GM12874 (cell line): Measurements from ENCODE around the gene RTN4IP1.

Experiments used
- CTCF ChIP-seq: IDR thresholded peaks from 2 replicates; pipeline ENCODE4 v1.5.1; 2011; ENCODE audit warnings: low read depth, mild to moderate bottlenecking, control low read depth, low read length, moderate library complexity; ENCODE audit not compliant: insufficient read depth

Gene RTN4IP1

DNA sequence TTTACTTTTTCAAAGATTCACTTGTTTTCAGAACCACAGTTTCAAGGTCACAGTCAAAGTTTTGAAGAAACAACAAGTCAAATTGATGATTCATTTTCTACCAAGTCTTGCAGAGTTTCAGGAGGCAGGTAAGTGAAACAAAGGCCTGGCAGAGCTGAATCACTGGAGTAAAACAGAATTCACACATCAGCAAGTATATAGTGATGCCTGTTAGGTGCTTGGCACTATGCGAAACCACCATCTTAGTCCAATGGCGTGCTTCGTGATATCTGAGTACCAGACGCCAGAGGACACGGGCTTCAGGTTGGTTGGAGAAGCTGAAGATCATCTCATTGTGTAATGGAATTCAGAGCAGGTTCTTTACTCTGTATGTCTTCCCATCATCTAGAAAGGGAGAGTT lies 75.9 kb downstream of the RTN4IP1 start:
- TF ChIP-seq CTCF, result no peak

- no peak for TF ChIP-seq CTCF
Observed at GRCh38 chr6:106551155-106551554, 78.1 kb downstream of the RTN4IP1 start.

DNA sequence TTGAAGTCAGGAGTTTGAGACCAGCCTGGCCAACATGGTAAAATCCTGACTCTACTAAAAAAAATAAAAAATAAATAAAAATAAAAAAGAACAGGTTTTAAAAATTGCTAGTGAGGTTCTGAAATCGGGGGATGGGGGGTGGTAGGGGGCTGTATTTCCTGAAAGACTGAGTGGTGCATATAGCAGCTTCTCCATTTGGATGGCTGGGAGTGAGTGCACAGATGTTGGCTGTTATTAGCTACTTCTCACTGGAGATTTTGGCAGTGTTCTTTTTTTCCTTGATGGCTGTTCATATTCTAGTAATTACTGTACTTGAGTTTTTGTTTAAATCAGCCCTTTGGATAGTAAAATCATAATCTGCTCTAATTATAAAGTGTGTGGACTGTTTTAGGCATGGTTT lies 79.8 kb downstream of the RTN4IP1 start:
- no peak for TF ChIP-seq CTCF

DNA sequence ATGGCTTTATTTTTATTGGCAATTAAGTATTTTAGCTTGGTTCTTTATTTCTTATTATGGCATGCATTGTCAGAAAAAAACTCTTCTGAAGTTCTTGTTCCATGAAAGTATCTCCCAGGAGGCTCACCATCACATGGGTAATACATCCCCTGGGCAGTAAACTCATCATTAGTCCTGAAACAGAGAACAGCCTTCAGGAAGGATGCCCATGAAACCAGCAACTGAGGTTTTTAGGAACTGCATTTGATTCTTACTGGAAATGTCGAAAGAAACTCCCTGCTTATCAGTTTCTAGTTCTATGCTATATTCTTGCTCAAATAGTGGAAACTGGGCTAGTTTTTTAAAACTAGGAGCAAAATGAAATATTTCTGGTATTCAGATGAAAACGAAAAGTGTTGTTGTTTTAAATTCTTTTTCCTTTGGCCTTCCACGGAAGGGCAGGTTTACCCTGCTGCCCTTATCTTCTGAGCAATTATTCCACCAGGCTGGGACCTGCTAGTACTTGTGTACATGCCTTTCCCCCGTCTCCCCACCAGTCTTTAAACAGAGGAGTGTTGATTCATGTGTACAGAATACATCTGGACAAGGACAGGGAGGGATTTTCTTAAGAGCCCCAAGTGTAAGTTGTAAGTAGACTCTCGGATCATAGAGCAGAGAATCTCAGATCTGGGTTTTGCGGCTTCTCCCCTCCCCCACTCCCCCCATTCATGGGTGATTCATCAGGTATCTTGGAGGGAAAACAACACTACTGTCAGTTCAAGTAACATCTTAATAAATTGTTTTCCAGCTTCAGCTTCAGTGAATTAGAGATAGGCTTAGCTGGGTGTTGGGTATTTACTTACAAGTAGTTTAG lies 81.5 kb downstream of the RTN4IP1 start:
- no peak for TF ChIP-seq CTCF

- no peak for TF ChIP-seq CTCF
Observed at GRCh38 chr6:106546691-106547414, 82.4 kb downstream of the RTN4IP1 start.

- no peak for TF ChIP-seq CTCF
Observed at GRCh38 chr6:106546261-106546690, 83.0 kb downstream of the RTN4IP1 start.

DNA sequence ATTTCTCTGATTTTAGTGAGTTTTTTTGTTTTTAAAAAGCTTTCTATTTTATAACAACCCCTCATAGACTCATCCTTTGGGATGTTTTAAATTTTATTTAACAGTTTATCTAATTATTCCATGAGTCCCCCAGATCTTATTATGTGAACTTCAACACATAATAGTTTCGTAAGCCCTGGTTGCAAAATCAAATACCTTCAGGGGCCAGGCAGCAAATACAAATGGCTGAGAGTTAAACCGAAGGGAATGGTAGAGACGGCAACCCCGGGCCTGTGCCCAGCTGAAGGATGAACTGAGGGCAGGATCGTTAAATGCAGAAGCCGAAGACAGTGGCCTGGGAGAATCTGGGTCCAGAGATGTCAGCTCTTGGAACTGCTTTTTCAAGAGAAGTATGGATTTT lies 88.4 kb downstream of the RTN4IP1 start:
- TF ChIP-seq CTCF, result no peak
